Glutamatergic neuron (in vitro differentiated cells): ENCODE measurements around the gene CREB5. TPM values are rescaled to one million over a fixed set of nuclear protein-coding genes. Genes with fewer than 3 reads are reported as not detected.

Experiments
- DNase-seq: peaks from one replicate; pipeline ENCODE4 v3.0.0; 2022
- H3K27ac Mint-ChIP-seq: one replicate; pipeline ENCODE4 v1.8.0; 2020; ENCODE audit warnings: mild to moderate bottlenecking, mixed read lengths, inconsistent platforms; ENCODE audit not compliant: unreplicated experiment
- H3K27me3 Mint-ChIP-seq: one replicate; pipeline ENCODE4 v1.8.0; 2020; ENCODE audit warnings: mild to moderate bottlenecking, moderate library complexity, mixed read lengths, inconsistent platforms; ENCODE audit not compliant: unreplicated experiment
- H3K36me3 Mint-ChIP-seq: one replicate; pipeline ENCODE4 v1.8.0; 2020; ENCODE audit warnings: mild to moderate bottlenecking, mixed read lengths, inconsistent platforms; ENCODE audit not compliant: unreplicated experiment
- H3K4me1 Mint-ChIP-seq: one replicate; pipeline ENCODE4 v1.8.0; 2020; ENCODE audit warnings: mild to moderate bottlenecking, low read depth, mixed read lengths, inconsistent platforms; ENCODE audit not compliant: unreplicated experiment
- H3K4me3 Mint-ChIP-seq: one replicate; pipeline ENCODE4 v1.8.0; 2020; ENCODE audit warnings: mild to moderate bottlenecking, mixed read lengths, inconsistent platforms; ENCODE audit not compliant: unreplicated experiment
- H3K9me3 Mint-ChIP-seq: one replicate; pipeline ENCODE4 v1.8.0; 2020; ENCODE audit warnings: mild to moderate bottlenecking, moderate library complexity, mixed read lengths, inconsistent platforms; ENCODE audit not compliant: unreplicated experiment
- CTCF ChIP-seq: fragments of 200-600 bp; sonication (generic); IDR thresholded peaks from one replicate; pipeline ENCODE4 v1.5.0; 2021; ENCODE audit not compliant: partially characterized antibody, unreplicated experiment
- total RNA-seq: library from RNA; stranded (reverse); fragmentation: NEBNext Ultra II Directional; extraction: Animal tissue kit (Norgen Biotek cat#: 25700); gene quantifications from one replicate; pipeline ENCODE4 v1.2.1, GENCODE V29; 2021; ENCODE audit not compliant: unreplicated experiment

CREB5 gene
- total RNA-seq, 1 donor from 2014 or later, result 50.4 TPM

- no peak for TF ChIP-seq CTCF
- no peak overlapping the region for H3K27ac Mint-ChIP-seq
- no peak for DNase-seq
- no peaks in the 10 kb centered on the region for H3K36me3 Mint-ChIP-seq
- peaks cover 6% of the 10 kb centered on the region for H3K27me3 Mint-ChIP-seq
- peaks cover 4% of the 10 kb centered on the region for H3K4me1 Mint-ChIP-seq
- peaks cover 5% of the 10 kb centered on the region for H3K9me3 Mint-ChIP-seq
- H3K4me3 Mint-ChIP-seq, result no peak overlapping the region
Measured at GRCh38 chr7:28841766-28842165, 429.4 kb downstream of the CREB5 start.

GRCh38 chr7:28842769-28843295 lies 430.5 kb downstream of the CREB5 start:
- no peak overlapping the region for H3K4me3 Mint-ChIP-seq
- H3K36me3 Mint-ChIP-seq, result no peaks in the 10 kb centered on the region
- H3K27me3 Mint-ChIP-seq, result peaks cover 6% of the 10 kb centered on the region
- peaks cover 5% of the 10 kb centered on the region for H3K9me3 Mint-ChIP-seq
- no peak for DNase-seq
- no peak overlapping the region for H3K27ac Mint-ChIP-seq
- H3K4me1 Mint-ChIP-seq, result peaks cover 4% of the 10 kb centered on the region
- TF ChIP-seq CTCF, result no peak

GRCh38 chr7:28845106-28845505 lies 432.8 kb downstream of the CREB5 start:
- Mint-ChIP-seq H3K9me3 (peaks cover 3% of the 10 kb centered on the region), H3K27ac (no peak overlapping the region), H3K4me3 (no peak overlapping the region), H3K27me3 (peaks cover 6% of the 10 kb centered on the region), H3K36me3 (no peaks in the 10 kb centered on the region), H3K4me1 (peaks cover 2% of the 10 kb centered on the region)
- no peak for DNase-seq
- TF ChIP-seq CTCF, result no peak

GRCh38 chr7:28847176-28847575 lies 434.9 kb downstream of the CREB5 start:
- TF ChIP-seq CTCF, result no peak
- DNase-seq, result no peak

GRCh38 chr7:28847681-28848080 lies 435.4 kb downstream of the CREB5 start:
- Mint-ChIP-seq H3K27me3 (peaks cover 4% of the 10 kb centered on the region), H3K36me3 (no peaks in the 10 kb centered on the region), H3K4me1 (peaks cover 2% of the 10 kb centered on the region), H3K27ac (no peak overlapping the region), H3K4me3 (no peak overlapping the region), H3K9me3 (peaks cover 3% of the 10 kb centered on the region)
- no peak for TF ChIP-seq CTCF
- no peak for DNase-seq

More at GRCh38 chr7:28847176-28847575, 434.9 kb downstream of the CREB5 start:
- H3K27ac Mint-ChIP-seq, result no peak overlapping the region
- no peaks in the 10 kb centered on the region for H3K36me3 Mint-ChIP-seq
- peaks cover 2% of the 10 kb centered on the region for H3K4me1 Mint-ChIP-seq
- H3K27me3 Mint-ChIP-seq, result peaks cover 6% of the 10 kb centered on the region
- no peak overlapping the region for H3K4me3 Mint-ChIP-seq
- H3K9me3 Mint-ChIP-seq, result peaks cover 3% of the 10 kb centered on the region
